GM21717 (cell line): ENCODE measurements around the gene PRPSAP2.
"Not testable (repeated sequence)": the region's sequence is repeated elsewhere in the genome, so short reads cannot be mapped to it uniquely, and the experiment has no call there.

Experiments used
- ATAC-seq: cut with Tn5 transposase; IDR thresholded peaks from one replicate; pipeline ENCODE4 v1.9.1; 2021; ENCODE audit warnings: mild to moderate bottlenecking, moderate library complexity; ENCODE audit not compliant: unreplicated experiment

The PRPSAP2 gene

DNA sequence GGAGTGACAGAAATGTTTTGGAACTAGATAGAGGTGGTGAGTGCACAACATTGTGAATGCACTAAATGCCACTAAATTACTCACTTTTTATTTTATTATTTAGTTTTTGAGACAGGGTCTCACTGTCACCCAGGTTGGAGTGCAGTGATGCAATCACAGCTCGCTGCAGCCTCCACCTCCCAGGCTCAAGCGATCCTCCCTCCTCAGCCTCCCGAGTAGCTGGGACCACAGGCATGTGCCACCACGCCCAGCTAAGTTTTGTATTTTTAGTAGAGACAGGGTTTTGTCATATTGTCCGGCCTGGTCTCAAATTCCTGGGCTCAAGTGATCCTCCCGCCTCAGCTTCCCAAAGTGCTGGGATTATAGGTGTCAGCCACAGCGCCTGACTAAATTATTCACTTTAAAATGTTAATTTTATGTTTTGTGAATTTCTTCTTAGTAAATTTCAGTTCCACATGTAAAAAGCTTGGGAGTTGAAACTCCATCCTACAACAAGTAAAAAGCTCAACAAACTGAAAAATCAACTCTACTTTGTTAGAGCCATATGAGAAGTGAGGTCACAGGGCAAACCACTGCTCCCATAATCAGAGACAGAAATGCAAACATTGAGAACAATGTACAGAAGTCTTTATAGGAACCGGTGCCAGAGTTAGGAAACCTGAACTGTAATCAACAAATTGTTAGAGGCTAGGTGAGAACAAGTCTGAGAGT lies 80.2 kb downstream of the PRPSAP2 start:
- ATAC-seq = no peak

DNA sequence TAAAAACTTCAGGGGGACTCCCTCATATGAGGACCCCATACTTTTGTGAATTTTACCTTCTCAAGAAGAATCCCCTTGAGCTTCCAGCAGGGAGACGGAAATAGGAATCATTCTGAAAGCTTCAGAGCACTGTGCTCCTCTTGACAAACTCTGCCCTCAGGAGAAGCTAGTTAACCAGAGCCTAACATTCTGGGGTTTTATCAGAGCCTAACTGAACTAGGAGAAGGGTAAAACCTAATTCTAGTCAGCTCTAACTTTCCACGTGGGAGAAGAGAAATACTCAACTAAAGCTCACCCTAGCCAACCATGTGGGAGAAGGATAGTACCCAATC lies 80.7 kb downstream of the PRPSAP2 start:
- ATAC-seq = no peak

DNA sequence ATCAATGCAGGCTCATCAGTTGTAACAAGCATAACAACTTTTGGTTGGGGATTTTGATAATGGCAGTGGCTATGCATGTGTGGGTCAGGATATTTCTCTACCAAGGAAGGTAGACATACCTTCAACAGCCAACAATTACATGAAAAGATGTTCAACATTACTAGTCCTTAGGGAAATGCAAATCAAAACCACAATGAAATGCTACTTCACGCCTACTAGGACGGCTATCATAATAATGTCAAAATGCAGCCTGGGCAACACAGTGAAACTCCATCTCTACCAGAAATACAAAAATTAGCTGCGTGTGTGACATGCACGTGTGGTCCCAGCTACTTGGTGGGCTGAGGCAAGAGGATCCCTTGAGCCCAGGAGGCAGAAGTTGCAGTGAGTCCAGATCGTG lies 86.7 kb downstream of the PRPSAP2 start:
- no peak for ATAC-seq

DNA sequence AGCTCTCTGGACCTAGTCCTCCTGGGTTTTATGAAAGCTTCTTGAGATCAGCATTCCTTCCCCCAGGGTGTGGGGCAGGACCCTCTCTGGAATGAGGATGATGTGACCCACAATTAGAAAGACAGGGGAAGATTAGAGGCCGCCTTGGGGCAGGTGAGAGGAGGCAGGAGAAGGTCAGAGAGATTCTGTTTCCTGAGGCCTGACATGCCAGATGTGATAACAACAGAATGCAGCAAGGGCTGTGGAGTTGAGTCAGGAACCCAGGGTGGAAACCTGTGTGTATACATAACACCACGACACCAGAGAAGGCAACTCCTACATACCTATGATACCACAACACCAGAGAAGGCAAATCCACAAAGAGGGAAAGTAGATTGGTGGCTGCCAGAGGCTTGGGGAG lies 88.6 kb downstream of the PRPSAP2 start:
- ATAC-seq = no peak

DNA sequence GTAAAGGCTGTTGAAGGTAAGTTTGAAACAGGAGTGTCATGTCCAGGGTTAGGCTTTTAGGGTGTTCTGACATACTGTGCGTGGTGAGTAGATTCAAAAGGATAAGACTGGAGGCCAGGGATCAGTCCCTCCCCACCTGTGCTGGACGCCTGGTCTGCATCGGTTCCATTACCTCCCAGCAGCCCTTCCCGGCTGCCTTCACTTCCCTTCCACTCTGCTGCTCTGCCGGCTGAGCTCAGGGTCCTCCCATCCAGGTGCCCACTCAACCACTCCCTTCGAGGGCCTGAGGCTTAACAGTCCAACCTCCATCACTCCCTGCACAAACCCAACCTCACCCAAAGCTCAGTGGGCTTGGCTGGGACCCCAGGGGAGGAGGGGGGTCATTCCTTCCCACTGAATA lies 89.9 kb downstream of the PRPSAP2 start:
- ATAC-seq = no peak

DNA sequence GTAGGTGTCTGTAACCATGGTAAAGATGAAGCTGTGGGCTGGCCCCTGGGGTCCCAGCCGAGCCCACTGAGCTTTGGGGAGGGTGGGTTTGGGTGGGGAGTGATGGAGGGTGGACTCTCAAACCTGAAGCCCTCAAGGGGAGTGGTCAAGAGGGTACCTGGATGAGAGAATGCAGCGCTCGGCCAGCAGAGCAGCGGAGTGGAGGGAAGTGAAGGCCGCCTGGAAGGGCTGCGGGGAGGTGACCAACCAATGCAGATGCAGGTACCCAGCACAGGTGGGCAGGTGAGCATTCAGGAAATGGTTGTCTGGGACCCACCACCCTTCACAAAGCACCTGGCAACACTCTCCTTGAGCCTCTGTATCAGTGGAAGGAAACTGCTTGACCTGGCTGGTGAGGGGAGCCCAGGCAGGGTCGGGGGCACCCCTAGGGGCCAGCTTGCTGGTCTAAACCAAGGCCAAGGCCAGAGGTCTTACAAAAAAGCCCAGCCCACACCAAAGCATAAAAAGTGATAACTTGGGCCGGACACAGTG lies 90.6 kb downstream of the PRPSAP2 start:
- ATAC-seq = no peak

DNA sequence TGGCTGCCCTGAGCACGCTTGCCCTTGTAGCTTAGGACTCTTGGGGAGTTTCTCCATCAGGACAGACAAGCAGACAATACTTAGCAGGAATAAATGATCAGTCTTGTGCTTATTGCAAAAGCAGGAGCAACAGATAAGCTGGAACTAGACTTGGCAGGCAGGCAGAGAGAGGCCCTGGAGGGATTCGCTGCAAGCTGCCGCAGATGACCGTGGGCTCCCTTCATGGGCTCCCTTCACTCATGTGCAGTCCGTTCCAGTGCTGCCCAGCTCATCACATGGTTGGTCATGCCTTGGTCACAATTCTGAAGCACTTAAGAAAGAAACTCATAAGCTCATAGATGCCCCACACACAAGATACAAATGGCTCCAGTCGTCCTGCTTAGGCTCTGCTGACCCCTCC lies 91.6 kb downstream of the PRPSAP2 start:
- no peak for ATAC-seq

DNA sequence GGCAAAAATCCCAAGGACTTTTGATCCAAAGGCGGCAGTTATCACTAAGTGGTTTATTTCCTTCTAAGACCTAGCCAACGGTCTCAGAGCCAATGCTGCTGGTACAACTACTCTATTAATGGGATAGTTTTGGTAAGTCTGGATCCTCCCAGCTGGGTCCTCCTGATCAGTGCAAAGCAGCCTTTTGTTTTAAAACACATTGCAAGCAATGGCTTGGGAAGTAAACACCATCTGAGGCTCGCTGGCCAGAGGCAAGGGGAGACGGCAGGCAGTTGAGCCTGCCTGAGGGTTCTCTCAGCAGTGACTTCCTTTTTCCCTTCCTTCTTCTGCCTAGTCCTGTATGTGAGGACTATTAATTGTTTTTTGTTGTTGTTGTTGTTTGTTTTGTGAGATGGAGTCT lies 92.4 kb downstream of the PRPSAP2 start:
- no peak for ATAC-seq

DNA sequence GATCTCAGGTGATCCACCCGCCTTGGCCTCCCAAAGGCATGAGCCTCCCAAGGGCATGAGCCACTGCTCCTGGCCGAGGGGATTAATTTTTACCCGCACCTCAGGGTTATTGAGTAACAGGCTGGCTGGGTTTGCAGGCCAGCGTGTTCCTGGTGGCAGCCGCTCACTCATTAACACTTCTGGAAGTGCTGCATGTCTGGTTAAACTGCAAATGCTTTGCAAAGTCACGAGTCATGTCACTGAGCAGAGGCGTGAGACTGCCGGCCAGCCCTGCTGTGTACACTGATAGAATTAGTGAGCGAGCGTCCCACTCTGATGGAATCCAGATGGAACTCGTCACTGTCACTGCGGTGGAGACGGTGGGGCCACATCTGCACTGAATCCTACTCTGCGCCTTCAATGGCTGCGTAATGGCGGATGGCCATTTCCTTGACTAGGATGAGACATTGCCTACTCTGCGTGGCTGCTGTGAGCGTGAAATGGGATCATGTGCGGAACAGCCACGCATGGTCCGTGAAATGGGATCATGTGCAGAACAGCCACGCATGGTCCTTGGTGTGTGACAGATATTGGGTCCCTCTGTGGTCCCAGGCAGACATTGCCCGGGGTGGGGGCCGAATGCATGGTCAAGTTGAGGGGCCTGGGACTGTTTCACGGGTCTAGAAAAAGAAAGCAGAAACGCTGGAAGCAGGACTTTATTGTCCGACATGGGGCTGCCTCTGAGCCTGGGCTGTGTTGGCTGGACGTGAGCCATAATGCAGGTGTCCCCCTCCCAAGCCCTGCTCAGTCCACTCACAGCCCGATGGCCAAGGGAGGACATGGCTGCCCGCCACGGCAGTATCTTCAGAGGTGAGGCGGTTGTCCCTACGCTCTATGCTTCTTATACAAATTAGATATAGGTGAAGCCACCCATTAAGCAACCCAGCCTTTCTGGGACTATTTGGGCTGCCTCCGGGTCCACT lies 93.3 kb downstream of the PRPSAP2 start:
- ATAC-seq = no peak

DNA sequence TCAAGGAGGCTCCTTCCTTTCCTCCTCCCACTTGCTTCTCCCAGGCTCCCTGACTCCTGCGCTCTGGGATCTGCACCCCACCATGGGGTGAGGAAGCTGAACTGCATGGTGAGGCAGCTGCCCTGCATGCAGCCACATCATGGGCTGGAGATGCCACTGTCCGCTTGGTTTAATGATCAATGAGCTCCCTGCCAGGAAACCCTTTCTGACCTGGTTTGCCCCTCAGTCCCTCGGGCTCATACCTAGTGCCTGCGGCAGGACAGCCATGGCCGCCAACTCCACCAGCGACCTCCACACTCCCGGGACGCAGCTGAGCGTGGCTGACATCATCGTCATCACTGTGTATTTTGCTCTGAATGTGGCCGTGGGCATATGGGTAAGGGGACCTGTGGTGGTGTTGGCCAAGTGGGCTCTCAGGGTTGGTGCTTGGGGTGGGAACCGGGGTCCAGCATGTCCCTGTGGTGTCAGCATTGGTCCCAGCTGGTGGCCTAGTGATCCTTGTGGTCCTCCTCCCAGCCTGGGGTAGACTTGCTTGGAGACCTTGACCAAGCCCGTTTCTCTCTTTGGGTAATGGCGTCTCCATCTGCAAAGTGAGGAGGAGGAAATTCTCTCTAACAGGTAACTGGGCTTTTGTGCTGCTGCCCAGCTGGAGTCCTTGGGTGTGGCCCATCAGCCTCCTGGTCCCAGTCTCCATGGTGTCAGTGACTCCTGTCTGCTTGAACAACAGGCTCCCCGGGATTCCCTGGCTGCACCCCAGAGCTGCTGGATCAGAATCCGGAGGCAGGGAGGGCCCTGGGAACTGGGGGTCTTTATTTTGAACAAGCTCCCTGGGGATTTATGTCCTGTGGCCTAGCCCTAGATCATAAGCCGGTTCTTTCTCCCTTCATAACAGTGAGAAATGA lies 94.3 kb downstream of the PRPSAP2 start, which contains the start of gene SLC5A10:
Gene SLC5A10, plus strand, starts transcription at position 225 of the 902 bp plus-strand sequence. Its CDS starts 41 bp downstream, at position 266.
- ATAC-seq = no peak

DNA sequence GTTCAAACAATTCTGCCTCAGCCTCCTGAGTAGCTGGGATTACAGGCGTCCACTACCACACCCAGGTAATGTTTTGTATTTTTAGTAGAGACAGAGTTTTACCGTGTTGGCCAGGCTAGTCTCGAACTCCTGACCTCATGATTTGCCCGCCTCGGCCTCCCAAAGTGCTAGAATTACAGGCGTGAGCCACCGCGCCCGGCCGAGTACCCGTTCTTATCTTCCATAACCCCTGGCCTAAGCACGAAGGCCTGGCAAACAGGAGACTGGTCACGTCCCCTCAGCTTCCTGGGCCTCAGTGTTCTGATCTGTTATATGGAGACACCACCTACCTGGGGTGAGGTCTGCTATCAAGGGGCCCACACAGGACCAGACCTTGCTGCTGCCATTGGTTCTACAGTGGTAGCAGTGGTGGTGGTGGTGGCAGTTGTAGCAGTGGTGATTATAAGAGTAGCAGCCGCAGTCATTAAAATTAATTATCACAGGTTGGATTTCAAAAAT lies 95.3 kb downstream of the PRPSAP2 start:
- no peak for ATAC-seq

DNA sequence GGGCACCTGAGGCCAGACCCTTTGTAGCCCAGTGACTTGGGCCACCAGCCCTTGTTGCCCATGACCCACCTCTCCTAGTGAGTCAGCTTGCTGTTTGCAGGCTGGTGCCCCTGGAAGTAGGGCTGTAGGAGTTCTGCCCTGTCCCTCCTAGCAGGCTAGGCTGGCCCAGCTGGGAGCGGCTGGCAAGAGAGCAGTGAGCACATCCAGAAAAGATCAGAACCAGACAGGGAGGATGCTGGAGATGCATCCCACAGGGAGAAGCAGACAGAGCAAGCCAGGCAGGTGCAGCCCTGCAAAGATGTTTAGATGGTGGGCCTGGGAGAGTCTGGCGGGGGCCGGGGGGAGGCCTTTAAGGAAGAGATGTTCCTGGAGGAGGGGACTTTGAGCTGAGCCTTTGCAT lies 96.4 kb downstream of the PRPSAP2 start:
- ATAC-seq = no peak

DNA sequence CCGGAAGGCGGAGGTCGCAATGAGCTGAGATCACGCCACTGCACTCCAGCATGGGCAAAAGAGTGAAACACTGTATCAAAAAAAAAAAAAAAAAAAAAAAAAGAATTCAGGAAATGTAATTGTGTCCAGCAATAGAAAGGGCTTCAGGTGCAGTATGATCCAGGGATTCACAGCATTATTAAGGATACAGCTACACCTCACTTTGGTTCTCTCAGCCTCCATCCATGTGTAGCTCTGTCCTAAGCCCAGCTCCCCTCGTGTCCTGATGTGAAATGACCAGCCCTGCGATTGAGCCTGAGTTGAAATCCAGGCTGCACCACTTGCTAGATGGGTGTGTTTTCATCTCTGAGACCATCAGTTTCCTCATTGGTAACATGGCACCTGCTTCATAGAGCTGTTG lies 97.1 kb downstream of the PRPSAP2 start:
- no peak for ATAC-seq

DNA sequence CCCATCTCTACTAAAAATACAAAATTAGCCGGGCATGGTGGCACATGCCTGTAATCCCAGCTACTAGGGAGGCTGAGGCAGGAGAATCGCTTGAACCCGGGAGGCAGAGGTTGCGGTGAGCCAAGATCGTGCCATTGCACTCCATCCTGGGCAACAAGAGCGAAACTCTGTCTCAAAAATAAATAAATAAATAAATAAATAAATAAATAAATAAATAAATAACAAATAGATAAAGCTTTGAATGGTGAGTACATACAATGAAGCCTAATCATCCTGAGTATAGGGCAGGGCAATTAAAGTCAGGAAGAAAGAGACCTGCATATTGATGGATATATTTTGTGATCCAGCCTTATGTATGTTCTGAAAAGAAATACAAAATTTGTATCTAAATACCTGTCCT lies 98.1 kb downstream of the PRPSAP2 start:
- ATAC-seq = not testable (repeated sequence)

DNA sequence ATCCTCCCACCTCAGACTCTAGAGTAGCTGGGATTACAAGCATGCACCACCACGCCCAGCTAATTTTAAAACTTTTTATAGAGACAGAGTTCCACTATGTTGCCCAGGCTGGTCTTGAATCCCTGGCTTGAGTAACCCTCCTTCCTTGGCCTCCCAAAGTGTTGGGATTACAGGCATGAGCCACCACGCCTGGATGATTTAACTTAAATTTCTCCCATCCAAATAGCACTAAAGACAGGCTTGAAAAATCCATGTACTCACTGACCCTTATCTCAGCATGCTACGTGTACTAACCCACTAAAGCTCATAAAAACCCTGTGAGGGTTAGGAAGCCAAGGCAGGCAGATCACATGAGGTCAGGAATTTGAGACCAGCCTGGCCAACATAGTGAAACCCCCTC lies 98.7 kb downstream of the PRPSAP2 start:
- no peak for ATAC-seq

DNA sequence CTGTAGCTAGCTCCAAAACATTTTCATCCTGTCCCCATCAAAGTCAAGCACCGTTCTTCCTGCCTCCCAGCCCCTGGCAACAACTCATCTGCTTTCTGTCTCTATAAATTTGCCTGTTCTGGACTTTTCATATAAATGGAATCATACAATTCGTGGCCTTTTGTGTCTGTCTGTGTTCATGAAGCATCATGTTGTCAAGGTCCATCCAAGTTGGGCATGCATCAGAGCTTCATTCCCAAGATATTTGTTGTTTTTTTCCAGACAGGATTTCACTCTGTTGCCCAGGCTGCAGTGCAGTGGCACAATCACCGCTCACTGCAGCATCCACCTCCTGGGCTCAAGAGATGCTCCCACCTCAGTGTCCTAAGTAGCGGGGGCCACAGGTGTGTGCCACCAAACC lies 99.9 kb downstream of the PRPSAP2 start:
- no peak for ATAC-seq

DNA sequence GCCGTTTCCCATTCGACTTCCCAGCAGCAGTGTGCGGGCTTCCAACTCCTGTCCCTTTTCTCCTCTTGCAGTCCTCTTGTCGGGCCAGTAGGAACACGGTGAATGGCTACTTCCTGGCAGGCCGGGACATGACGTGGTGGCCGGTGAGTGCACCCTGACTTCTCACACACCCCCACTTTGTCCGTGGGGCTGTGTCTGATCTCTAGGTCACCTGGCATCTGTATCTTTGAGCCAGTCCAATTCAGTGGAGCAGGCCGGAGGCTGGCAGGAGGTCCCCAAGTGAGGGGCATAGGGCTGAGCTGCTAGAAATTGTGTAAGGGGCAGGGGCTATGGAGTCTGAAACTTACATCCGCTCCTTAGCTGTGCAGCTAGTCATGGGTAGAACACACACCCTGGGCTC lies 100.7 kb downstream of the PRPSAP2 start:
- no peak for ATAC-seq

DNA sequence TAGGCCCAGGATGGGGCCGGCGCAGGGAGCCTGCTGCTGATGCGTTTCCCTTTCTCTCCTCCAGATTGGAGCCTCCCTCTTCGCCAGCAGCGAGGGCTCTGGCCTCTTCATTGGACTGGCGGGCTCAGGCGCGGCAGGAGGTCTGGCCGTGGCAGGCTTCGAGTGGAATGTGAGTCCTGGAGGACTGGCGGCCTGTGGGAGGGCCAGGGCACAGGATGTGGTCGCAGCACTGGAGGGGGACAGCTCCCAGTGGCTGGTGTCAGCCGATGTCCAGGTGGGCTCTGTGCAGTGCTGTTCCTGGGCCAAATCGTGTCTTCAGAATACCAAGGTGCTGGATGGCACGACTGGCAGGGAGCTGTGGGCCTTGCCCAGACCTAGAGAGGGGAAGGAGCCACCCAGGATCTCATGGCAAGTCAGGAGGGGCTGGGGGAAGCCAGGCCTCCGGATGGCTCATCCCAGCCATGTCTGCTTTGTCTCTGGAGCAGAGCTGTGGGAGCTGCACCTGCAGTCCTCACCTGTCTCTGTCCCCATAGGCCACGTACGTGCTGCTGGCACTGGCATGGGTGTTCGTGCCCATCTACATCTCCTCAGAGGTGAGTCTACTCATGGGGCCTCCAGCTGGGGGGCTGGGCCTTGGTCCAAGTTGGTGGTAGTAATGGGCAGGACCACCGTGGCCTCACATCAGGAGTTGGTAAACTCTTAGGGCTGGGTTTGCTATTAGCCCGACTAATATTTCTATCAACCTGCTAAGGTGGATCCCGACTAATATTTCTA lies 101.3 kb downstream of the PRPSAP2 start:
- ATAC-seq = no peak

DNA sequence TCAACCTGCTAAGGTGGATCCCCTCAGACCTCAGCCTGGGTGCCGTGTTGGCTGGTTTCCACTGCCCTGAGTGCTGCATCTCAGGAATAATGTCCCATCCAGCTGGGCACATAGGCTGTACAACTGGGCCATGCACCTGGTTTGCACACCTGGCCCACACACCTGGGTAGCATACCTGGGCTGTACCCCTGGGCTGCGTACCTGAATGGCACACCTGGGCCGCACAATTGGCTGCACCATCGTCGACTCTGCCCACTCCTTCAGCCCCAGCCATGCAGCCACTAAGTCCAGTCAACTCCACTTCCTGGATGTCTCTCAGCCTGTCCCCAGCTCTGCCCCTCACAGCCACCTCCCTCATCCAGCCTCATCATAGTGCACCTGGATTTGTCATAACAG lies 101.9 kb downstream of the PRPSAP2 start:
- no peak for ATAC-seq

DNA sequence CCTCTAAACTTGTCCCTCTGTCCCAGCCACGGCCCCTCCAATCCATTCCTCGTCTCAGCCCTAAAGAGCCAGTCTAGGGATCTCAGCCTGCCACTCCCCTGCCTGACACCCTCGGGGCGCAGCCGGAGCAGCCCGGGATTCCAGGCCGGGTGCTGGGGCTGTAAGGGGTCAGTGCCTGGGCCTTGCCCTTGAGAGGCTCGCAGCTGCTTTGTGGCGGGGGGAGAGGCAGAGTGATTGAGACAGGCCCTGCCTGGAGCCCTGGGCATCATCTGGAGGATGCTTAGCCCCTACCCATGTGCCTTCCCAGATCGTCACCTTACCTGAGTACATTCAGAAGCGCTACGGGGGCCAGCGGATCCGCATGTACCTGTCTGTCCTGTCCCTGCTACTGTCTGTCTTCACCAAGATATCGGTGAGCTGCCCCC lies 102.3 kb downstream of the PRPSAP2 start:
- no peak for ATAC-seq
